Hematopoietic multipotent progenitor cell (in vitro differentiated cells): Measurements from ENCODE around the gene C22orf39. TPM values are rescaled to one million over a fixed set of nuclear protein-coding genes. Genes with fewer than 3 reads are reported as not detected.
A peak's percentile ranks its signal among the peaks of the same experiment; 100 is the strongest.

ENCODE experiments used
- DNase-seq, 3 donors: peaks; one replicate each; pipeline ENCODE4 v3.0.0-alpha.2; 2011 to 2015; ENCODE audit warnings: low read depth in 2 of 3, low spot score in 2 of 3
- total RNA-seq: library from RNA; depleted of rRNA; stranded (reverse); fragments of >200 nt; gene quantifications from one replicate; pipeline ENCODE4 v1.2.3, GENCODE V29; 2012

The C22orf39 gene
- total RNA-seq, 1 donor = 58.7 TPM

DNA sequence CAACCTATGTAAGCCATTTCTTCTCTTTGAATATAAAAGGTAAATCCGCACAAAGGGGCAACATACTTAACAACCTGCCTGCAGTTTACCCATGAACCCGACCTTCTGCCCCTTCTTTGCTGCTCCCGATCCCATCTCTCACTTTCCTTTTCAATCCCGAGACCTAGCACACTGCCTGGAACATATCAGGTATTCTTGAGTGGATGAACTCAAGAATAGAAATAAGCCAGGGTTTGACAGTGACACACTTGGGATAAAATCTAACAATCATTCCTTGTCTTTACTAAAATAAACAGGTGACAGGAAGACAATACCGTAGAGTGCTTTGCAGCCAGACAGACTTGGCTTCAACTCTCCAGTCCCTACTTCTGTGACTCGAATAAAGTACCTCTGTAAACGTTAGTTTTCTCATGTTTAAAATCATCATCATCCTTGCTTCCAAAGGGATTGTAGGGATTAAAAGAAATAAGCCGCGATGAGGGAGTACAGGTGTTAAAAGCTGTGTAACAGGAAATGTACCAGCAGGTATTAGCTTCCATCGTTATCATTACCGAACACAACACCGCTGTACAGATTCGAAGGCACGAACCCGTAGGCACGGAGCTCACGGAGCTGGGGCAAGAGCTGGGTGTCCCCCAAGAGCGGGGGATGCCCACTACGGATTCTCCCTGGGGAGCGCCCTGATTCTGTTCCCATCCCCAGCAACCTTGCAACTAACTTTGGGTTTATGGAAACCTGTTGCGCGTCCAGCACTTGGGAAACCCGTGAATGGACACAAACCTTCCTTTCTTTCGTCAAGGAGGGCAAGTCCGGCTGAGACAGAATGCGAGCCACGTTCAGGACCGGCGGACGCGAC is 30.8 kb upstream of the C22orf39 start:
- peak in 1 of 3 donors; percentile 7 for DNase-seq

DNA sequence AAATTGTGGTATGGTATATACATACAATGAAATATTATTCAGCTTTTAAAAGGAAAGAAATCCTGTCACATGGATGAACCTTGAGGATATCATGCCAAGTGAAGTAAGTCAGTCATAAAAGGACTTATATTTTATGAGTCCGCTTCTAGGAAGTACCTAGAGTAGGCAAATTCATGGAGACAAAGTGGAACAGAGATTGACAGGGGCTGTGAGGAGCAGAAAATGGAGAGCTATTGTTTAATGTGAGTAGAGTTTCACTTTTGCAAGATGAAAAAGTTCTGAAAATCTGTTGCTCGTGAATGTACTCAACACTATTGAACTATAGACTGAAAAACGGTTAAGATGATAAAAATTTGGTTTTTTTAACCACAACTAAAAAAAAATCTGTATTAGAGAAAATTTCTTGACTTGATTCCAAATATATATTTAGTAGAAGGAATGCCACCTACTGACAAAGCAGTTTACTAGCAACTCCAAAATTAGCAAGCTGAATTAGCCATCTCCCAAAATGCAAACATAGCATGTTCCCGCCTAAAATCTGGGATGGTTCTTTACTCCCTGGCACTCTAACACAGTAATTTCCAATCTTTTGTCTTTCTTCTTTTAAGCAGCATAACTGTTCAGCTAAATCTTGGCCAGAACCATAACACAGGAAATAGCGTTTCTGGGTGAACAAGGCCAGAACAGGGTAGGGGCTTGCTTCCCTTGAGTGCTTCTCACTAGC is 30.0 kb upstream of the C22orf39 start:
- DNase-seq = peak in 1 of 3 donors; percentile 36

DNA sequence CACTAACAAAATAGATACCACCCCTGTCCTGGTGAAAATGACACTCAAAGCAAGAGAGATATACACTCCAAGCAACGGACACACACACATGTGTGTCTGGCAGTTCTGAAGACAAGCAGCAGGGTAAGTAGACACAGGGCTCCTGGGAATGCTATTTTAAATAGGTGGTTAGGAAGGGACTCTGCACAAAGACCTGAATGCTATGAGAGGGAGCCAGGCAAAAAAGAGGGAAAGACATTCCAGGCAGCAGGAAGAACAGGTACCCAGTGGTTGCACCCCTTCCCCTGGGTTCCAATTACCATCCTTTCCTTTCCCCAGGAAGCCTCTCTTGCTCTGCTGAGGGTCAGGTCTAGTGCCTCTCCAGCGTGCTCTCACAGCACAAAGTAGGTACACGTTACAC is 28.5 kb upstream of the C22orf39 start:
- DNase-seq = no peak

DNA sequence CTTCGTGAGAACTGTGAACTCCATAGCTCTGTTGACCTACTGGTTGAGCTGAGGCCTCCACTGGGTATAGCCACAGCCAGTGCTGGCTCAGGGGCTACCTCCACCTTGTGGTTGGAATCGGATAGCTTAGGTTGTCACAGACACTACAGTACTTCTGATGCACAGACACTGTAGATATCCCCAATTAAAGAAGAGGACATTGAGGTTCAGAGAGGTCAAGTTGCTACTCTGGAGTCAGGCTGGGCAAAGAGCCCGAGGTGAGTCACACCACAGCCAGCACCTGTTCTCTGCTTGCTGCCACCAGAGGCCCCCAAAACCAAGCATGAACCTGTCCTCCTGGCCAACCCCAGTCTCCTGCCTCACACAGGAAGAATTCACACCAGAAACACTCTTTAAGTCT is 26.1 kb upstream of the C22orf39 start:
- DNase-seq = no peak

DNA sequence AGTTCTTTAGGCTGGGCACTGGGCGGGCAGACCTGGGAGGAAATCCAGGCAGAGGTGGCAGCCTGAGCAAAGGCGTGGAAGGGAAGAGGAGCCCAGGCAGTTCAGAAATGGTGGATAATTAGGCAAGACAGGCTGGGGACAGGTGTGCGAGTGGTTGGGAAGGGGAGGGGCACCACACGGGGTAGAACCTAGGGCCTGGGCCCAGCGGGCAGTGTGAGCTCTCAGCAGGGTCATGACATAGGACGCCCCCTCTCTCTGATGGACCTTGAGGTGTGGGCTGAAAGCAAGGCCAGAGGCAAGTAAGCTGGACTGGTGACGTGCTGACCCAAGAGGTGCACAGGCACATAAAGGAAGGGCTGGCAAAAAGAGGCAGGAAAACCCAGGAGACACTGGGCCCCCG is 24.7 kb upstream of the C22orf39 start:
- no peak for DNase-seq

DNA sequence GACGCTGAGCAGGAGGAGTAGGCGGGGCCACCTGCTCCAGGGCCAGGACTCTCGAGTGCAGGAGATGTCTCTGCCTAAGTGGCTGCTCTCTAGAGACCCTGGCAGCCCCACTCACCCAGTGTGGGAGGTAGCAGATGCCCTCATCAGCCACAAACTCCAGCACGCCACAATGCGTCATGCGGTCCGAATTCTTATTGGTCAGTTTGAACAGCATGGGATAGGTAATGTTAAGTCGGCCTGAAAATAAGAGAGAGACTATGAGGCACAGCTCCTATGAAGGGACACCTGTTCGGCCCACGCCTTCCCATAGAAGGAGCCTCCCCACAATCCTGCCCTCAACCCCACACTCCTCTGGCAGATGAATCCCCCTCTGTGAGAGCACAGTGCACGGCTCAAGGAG is 24.1 kb upstream of the C22orf39 start:
- no peak for DNase-seq

DNA sequence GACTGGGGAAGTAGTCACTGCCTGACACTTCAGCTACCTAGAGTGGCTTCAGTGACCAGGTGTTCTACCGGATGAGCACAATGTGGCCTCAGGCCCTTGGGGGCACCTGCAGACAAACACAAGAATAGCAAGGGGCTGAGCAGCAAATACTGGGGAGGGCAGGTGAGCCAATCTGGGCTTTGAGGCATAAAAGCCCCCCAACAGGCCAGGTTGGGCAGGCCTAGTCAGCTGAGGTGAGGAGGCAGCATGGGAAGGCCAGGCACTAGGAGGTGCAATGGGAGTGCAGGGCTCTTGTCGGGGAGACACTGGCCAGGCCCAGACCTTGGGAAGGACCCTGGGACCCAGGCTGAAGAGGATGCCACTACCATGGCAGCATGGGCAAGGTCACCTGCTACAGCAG is 22.5 kb upstream of the C22orf39 start:
- DNase-seq = no peak

DNA sequence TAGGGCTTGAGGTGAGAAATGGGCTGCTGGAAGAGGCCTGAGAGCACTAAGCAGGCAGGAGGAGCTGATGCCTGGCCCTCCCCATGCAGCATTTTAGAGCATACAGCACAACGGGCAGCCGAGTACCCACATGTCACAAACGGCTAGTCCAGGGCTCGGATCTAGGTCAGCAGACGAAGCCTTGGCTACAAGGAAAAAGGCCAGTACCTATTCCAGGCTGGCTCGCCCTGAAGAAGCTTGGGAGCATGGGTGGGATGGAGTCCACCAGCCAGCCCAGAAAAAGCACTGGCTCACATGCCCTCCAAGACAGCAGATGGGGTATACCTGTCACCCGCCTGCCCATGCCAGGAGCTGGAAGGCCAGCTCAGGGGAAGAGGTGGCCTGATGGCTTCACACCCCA is 21.9 kb upstream of the C22orf39 start:
- no peak for DNase-seq

DNA sequence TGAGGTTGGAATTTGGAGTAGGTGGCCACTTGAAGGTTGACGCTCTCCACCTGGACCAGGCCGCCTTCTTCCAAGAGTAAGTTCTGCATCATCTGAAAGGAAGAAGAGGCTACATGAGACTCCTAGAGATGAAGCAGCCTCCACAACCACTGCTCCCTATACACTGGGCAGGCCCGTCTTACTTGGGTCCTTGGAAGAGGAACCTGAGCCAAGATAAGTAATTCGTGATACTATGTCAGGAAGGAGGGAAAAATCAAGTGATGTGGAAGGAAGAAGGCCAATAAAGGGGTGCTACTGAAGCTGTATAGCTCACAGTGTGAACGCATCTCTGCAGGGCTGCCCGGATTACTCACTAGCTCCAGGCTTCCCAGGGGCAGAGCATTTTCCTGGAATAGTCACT is 20.4 kb upstream of the C22orf39 start:
- no peak for DNase-seq

DNA sequence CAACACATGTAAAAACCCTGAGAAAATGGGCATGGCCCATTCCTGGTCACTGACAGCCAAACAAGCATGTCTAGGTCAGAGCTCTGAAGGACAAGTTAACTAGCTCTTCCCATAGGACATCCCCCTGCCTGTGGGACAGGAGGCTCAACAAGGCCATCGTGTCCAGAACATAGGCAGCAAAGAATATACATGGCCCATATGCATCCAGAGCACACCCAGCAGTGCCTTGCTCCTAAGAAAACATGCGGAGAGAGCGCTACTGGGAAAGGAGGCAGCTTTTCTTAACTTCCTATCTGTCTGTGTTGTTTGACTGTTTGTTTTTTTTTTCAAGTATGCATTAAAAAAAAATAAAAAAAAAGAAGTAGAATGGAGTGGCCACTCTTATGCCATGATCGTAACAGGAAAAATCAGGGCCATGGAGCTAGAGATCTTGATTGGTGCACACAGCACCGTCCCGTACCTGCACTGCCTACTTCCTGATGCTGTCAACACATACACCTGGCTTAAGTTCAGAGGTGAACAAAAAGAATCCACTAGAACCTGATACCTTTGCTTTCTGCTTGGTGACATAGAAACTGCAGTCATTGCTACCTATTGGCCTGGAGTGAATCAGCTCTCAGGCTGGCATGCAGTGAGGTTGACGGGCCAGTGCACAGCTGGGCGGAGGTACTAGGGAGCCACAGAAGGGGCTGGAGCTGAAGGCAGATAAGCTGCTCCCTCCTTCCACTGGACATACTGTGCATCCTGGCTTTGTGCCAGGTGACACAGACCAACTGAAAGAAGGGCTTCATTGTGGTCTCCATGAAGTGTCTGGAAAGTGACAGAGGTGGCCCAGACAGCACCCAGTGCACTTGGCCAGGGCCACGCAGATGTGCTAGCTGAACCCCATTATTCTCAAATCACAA is 19.6 kb upstream of the C22orf39 start:
- DNase-seq = no peak

DNA sequence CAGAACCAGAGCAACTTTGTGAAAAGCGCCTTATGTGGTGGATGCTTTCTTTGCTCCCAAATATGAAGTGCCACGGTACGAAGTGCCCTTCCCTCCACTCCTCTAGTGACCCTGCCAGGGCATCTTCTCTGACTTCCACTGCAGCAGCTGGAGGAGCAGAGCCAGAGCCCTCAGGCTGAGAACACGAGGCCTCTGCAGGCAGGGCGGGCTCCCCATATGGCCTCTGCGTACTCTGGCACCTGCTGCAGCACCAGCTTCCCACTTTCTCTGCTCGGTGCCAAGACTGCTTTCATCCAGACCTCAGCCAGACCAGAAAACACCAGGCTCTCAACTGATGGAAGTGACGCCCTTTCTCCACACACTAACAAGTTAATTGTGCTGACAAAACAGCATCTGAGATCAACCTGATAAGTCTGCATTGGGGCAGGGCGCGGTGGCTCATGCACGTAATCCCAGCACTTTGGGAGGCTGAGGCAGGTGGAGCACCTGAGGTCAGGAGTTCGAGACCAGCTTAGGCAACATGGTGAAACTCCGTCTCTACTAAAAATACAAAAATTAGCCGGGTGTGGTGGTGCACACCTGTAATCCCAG is 18.7 kb upstream of the C22orf39 start:
- no peak for DNase-seq

DNA sequence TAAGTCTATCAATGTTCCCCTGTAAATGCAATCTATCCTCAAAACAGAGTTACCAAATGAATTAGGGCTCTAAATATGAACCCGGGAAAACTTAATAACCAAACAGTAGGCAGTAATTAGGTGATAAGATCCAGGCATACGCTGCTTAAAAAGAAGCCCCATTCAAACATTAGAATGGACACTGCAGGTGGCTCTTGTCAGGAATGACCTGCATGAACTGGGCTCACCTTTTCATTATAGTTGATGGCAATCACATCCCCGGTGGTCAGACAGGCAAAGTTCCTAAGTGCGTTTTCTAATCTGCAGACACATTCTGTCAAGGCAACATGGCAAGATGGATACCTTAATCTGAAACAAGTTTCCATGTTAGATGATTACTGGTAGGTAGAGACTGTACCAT is 17.5 kb upstream of the C22orf39 start:
- no peak for DNase-seq

DNA sequence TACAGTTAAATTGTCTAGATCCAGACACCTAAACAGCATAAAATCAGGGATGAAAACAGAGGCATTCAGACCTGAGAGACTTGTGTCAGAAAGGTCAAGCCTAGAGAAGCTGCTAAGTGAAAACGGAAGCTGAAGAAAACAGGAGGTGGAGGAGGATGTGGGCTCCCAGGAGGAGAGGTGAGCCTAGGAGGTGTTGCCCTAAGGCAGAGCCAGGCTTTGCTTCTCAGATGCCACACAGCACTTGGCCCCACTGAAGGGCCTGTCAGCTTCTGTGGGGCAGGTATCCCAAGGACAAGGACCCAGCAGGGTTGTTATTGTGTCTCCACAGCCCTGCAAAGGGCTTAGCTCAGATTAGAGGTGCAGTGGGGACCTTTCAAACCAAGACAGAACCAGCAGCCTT is 17.0 kb upstream of the C22orf39 start:
- no peak for DNase-seq

DNA sequence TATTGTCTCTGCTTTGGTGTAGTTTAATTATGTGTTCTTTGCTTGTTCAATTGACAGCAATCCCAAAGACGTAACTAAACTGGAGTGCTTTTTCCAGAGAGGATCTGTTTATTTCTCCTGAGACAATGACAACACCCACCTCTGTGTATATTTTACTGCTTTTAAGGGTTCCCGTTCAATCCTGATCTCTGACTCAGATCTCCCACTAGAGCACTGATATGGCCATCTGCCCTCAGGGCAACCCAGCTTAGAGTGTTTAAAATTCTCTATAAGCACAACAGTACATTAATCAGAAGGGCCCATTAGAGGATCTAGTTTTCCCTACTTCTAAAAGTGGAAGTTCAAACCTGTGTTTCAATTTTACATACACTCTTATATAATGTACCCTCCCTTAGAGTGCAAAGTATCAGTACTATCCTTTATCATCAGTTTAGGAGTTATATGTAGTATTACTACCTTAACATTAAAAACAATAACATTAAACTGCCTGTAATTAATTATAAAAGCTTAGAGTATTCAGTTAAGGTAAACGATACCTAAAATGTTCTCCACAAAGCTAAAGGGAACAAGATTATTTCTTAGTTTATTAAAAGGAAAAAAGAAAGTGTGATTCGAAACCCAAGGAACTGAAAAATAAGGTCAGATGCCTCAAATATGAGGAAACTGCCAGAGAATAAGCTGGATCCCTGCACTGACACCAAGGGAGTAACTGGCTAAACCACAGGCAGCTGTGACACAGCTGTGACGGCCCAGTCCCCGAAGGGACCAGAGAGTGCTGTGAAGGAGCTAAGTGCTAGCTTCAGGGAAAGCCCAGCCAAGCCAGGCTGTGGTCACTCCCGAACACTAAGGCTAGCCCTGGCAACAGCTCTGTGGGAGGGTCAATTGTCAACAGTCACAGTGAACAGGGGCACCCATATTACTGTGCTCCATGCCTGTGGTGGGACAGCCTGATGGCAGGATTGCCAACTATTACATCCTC is 16.3 kb upstream of the C22orf39 start:
- DNase-seq = no peak

DNA sequence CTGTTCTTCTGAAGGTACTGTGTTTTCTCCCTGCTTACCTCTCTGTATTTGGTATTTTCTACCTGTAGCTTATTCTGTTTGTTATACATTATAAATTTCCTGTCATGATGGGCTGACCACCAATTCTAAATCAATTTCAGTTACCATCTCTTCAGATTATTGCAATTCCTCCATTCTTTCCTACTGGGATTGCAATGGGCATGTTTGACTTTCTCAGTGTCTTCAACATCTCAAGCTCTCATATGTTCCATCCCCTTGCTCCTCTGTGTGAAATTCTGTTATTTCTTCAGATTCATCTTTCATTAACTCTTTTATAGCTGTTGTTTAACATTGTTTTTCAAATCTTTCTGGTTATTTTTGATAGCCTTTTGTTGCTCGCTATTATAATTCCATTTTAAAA is 15.5 kb upstream of the C22orf39 start:
- no peak for DNase-seq

DNA sequence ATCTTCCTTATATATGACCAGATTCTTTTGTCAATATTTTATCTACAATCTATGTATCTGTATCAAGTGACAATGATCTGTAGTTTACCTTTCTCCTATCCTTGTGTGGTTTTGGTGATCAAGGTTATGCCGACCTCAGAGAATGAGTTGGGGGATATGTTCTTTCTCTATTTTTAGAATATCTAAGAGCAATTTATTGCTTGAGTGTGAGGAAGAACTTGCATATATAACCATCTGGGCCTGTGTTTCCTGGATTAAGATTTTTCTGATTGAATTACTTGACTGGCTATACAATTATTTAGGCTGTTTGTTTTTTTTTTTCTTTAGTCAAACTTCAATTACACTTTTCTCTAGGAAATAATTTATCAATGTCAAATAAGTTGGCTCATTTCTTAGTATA is 14.0 kb upstream of the C22orf39 start:
- no peak for DNase-seq

DNA sequence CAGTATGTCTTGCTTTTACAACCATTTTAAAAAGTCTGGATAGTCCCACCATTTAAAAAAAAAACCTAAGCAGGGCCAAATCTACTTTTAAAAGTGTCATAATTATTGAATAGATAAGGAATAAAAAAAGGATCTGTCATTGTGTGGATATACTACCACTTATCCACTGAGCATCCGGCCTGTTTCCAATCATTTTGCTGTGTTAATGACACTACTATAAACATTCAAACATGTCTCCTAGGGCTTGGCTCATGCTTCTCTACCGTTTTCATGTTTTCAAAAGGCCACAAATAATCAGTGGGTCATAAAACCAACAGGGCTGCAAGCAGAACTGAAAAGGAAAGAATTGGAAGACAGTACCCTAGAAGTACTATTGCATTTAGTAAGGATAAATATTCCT is 12.5 kb upstream of the C22orf39 start:
- DNase-seq = no peak

DNA sequence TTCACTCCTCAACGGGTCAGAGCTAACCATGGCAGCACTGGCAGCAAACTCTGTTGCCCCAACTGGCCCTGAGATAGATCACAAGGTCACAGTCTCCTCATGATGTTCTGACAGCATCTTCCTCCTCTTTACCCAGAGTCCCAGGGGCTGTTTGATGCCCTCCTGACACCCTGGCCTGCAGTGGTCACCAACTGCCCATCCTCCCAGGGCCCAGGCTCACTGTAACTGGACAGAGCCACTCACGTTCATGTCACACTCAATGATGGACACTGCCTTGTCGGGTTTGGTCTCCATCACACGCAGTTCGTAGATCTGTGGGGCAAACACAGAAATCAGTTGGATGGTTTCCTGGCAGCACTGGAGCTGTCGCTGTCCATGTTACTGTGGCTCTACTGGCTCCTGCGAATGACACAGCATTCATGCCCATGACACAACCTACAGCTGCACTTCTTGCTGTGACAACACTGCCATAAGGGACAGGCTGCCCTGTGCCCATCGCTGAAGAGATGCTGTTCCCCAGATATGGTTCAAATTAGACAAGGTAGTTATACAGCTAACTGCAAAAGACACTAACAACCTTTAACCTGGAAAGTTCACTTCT is 10.4 kb upstream of the C22orf39 start:
- DNase-seq = no peak

DNA sequence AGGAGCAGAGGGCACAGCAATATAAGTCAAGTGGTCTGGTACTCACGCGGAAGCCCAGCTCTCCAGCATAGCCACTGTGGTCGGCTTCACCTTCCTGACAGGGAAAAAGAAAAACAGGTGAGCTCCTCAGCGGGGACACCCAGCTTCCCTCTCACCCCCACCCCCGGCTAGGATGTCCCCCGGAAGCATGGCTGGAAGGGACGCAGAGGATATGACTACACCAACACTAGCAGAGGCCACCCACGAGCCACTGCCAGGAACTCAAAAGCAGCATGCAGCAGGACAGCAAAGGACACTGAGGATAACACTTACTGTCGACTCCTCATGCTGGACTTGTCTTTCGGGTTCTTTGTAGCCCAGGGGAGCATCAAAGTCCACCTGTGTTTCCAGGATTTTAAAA is 9.0 kb upstream of the C22orf39 start:
- no peak for DNase-seq
